Astrocyte of the spinal cord (primary cell): ENCODE results near the gene CDK19.

Experiments used
- DNase-seq: peaks from one replicate; pipeline ENCODE4 v3.0.0; 2011; ENCODE audit warnings: low read depth, low spot score
- H3K4me3 ChIP-seq: 2 replicates; pipeline ENCODE4 v1.5.1; 2011; ENCODE audit warnings: low read depth, mild to moderate bottlenecking, low read length, moderate library complexity
- in situ Hi-C: cut with HindIII; loops from 2 replicates; pipeline ENCODE4 v1.10.0; 2017; ENCODE audit warnings: low sequenced_read_pairs
- TF ChIP-seq, protein P1 (sequence below): IDR thresholded peaks from 2 replicates; pipeline ENCODE4 v1.5.1; 2012; ENCODE audit warnings: low read depth, mild to moderate bottlenecking, low read length, inconsistent platforms

The CDK19 gene

DNA sequence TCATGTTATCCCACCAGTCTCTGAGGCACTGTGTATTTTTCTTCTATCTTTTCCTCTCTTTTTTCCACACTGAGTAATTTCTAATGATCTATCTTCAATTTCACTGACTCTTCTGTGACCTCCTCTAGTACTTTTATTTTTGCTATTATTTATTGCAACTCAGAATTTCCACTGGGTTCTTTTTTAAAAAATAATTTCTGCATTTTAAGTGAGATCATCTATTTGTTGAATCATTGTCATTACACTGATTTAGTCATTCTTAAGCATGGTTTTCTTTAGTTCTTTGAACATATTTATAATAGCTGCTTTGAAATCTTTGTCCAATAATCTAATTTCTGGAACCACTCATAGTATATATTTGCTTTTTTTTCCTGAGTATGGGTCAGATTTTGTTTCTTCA is 242.1 kb downstream of the CDK19 start:
- in situ Hi-C loops: no loop called here
- no peak overlapping the region for H3K4me3 ChIP-seq
- TF ChIP-seq, protein P1, sequence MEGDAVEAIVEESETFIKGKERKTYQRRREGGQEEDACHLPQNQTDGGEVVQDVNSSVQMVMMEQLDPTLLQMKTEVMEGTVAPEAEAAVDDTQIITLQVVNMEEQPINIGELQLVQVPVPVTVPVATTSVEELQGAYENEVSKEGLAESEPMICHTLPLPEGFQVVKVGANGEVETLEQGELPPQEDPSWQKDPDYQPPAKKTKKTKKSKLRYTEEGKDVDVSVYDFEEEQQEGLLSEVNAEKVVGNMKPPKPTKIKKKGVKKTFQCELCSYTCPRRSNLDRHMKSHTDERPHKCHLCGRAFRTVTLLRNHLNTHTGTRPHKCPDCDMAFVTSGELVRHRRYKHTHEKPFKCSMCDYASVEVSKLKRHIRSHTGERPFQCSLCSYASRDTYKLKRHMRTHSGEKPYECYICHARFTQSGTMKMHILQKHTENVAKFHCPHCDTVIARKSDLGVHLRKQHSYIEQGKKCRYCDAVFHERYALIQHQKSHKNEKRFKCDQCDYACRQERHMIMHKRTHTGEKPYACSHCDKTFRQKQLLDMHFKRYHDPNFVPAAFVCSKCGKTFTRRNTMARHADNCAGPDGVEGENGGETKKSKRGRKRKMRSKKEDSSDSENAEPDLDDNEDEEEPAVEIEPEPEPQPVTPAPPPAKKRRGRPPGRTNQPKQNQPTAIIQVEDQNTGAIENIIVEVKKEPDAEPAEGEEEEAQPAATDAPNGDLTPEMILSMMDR: no peak
- no peak for DNase-seq

DNA sequence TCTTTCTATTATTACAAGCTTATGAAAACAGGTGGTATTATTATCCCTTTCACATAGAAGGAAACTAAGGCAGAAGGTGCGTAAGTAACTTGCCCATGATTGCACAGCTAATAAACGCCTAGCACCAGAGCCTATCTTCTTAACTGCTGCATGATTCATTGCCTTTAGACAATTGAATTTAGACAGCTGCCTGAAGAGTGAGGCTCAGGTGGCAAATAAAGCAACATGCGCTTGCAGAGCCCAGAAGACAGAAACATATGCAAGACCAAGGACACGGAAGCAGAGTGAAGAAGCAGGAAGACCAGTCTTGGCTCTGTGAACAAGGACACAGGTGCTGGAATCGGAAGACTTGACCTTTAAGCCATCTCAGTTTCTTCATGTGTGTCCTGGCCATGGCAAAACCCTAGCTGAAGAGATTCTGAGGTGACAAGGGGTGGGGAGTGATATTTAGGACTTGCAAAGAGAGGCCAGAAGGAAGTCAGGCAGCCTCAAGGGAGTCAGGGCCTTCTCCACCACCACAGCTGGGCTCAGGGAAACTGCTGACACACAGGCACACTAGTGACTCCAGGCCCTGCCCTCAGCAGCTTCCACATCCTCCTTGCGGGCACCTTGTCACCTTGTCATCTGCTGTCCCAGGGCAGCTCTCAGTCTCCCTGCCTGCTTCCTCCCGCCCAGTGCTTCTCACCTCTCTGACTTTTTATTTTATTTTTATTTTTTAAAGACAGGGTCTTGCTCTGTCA is 247.1 kb downstream of the CDK19 start:
- TF ChIP-seq, protein P1: no peak
- DNase-seq: no peak
- in situ Hi-C loops: no loop called here
- H3K4me3 ChIP-seq: no peak overlapping the region

DNA sequence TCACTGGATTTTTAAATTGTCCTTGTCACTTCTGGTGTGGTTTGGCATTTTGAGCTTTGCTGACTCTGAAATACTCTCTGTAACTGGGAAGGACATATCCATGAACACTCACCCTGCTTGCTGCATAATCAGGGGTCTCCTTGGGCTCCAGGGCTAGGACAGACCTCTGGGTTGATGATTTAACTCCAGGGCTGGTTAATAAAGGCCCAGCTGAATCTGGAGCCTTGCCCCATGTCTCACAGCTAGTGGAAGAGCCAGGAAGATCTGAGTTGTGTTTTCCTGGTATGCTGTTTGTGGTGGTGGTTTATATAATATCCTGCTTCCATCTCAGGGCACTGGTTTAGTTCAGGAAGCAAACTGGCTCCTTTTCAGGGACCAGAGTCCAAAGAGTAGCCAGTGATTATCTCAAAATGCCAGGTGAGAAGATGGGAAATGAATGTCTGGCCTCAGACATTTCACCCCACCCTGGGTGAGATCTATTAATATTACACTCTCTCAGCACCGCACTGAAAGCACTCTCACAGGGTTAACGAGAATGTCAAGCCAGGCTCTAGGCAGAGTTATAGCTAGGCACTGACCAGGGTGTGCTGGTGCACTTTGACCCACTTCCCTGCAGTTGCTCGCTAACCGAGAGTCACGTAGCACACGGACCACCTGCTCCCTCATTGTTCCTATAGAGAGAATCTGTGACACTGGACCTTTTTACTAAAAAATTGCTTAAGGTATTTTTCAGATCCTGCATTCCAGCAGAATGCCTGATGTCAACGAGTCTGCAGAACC is 248.7 kb downstream of the CDK19 start:
- in situ Hi-C loops: no loop called here
- TF ChIP-seq, protein P1: no peak
- no peak for DNase-seq
- H3K4me3 ChIP-seq: no peak overlapping the region

DNA sequence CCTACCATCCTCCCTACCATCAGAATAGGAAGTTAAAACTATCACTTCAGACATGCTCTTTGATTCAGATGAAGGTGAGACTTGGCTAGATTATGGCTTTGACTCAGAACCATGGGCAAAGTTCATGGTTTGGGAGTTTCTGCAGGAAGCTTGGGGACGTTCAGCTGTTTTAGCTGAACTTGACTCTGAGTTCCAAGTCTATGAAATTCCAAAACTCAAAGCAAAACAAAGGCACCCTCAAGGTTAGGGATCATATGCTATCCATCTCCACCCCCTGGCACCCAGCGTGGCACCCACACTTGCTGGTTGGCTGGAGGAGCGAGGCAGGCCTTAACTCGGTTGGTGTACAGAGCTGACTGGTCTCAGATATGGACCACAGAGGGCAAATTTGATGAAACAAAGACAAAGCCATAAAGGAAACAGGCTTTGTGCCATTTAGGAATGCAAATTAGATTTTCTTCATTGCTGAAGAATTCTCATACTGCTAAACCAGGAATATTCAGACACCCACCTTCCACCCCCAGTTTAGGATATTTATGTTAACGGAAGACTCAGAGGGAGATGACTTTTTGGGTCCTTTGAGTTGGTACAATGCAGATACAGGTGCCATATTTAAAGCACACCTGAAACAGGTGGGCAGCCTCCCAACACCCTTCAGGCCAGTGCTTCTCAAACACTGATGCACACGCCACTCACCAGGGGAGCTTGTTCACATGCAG is 250.4 kb downstream of the CDK19 start:
- TF ChIP-seq, protein P1: no peak
- DNase-seq: no peak
- no peak overlapping the region for H3K4me3 ChIP-seq
- in situ Hi-C loops: no loop called here

DNA sequence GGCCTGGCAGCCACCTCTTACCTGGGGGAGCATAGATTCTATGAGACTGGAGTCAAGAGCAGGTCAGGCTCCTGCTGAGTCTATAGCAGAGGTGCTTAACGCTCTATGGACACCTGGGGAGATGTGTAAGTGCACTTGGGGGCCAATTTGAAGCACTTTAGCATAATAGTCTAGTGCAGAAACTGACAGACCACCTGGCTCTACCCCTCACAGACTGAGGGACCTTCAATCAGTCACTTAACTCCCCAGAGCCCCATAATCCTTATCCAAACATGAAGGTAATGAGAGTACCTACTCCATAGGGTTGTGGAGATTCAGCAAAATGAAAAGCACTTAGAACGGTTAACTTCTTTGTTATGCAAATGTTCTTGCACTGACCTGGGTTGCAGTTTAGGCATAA is 251.6 kb downstream of the CDK19 start:
- in situ Hi-C loops: no loop called here
- H3K4me3 ChIP-seq: no peak overlapping the region
- TF ChIP-seq, protein P1: no peak
- no peak for DNase-seq

DNA sequence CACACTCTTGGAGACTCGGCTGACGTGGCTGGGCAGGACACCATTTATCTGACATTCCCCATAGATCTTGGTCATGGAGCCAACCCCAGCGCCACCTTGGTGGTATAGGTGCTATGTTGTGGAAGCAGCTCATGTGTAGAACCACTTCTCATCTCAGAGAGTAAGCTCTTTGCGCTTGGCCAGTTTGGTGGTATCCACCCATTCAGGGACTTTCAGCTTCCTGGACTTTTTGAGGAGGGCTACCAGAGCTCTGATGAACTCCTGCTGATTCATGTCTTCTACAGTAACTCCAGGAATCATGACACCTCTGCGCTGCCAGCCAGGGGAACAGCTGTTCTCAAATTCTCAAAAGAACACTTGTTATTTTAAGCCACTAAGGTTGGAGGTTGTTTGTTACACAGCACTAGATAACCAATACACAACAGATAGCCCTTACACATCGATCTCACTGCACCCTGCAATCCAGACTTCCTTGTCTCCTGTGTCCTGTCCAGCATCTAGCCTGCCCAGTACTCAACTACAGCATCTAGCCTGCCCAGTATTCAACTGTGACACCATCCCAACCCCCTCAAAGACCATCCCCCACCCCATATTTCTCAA is 252.9 kb downstream of the CDK19 start:
- DNase-seq: no peak
- TF ChIP-seq, protein P1: no peak
- no peak overlapping the region for H3K4me3 ChIP-seq
- in situ Hi-C loops: no loop called here
